HepG2 (cell line): Measurements from ENCODE around the gene NUP35. TPM values are rescaled to one million over a fixed set of nuclear protein-coding genes. Genes with fewer than 3 reads are reported as not detected.

Experiments used
- AGO1 ChIP-seq: fragments of 200-400 bp; formaldehyde crosslinking; IDR thresholded peaks from 2 replicates; pipeline ENCODE4 v1.6.1; 2017; ENCODE audit warnings: mild to moderate bottlenecking, low read depth, low read length, moderate library complexity; ENCODE audit not compliant: poor library complexity, severe bottlenecking
- GABPA ChIP-seq, 2 experiments: IDR thresholded peaks; 2 replicates each; pipeline ENCODE4 v1.6.1; 2011 to 2016; ENCODE audit warnings: low read depth in 2 of 2, low read length in 1 of 2, missing biosample characterization in 1 of 2, missing genetic modification characterization in 1 of 2
- GZF1 ChIP-seq: sonication (generic); formaldehyde crosslinking; IDR thresholded peaks from 2 replicates; pipeline ENCODE4 v1.5.1; 2020; ENCODE audit warnings: mild to moderate bottlenecking, missing genetic modification reagents
- KDM6A ChIP-seq: IDR thresholded peaks from 2 replicates; pipeline ENCODE4 v1.6.1; 2016; ENCODE audit warnings: low read depth
- KLF12 ChIP-seq: sonication (generic); formaldehyde crosslinking; IDR thresholded peaks from 2 replicates; pipeline ENCODE4 v1.4.0; 2020; ENCODE audit warnings: missing genetic modification reagents, borderline replicate concordance
- RCOR2 ChIP-seq: IDR thresholded peaks from 2 replicates; pipeline ENCODE4 v1.6.1; 2016; ENCODE audit warnings: missing biosample characterization, missing genetic modification reagents
- RXRB ChIP-seq: IDR thresholded peaks from 2 replicates; pipeline ENCODE4 v1.6.1; 2016; ENCODE audit warnings: borderline replicate concordance, missing genetic modification reagents, missing compliant biosample characterization
- SOX5 ChIP-seq: IDR thresholded peaks from 2 replicates; pipeline ENCODE4 v1.6.1; 2016; ENCODE audit warnings: borderline replicate concordance
- STAT5B ChIP-seq: sonication (generic); formaldehyde crosslinking; IDR thresholded peaks from 2 replicates; pipeline ENCODE4 v1.4.0; 2020; ENCODE audit warnings: missing genetic modification reagents
- ZFP1 ChIP-seq: IDR thresholded peaks from 2 replicates; pipeline ENCODE4 v1.6.1; 2016
- ZNF256 ChIP-seq: sonication (generic); formaldehyde crosslinking; conservative IDR thresholded peaks from 2 replicates; pipeline ENCODE4 v1.4.0; 2020; ENCODE audit warnings: missing genetic modification reagents
- ZNF335 ChIP-seq: sonication (generic); formaldehyde crosslinking; IDR thresholded peaks from 2 replicates; pipeline ENCODE4 v1.4.0; 2020; ENCODE audit warnings: missing genetic modification reagents
- ZNF382 ChIP-seq: sonication (generic); formaldehyde crosslinking; IDR thresholded peaks from 2 replicates; pipeline ENCODE4 v1.5.0; 2020; ENCODE audit warnings: missing genetic modification reagents, mild to moderate bottlenecking, borderline replicate concordance
- ZNF781 ChIP-seq: sonication (generic); formaldehyde crosslinking; IDR thresholded peaks from 2 replicates; pipeline ENCODE4 v1.5.1; 2020; ENCODE audit warnings: borderline replicate concordance, mild to moderate bottlenecking, missing genetic modification reagents; ENCODE audit errors: not compliant biosample characterization
- ZNF839 ChIP-seq: sonication (generic); formaldehyde crosslinking; IDR thresholded peaks from 2 replicates; pipeline ENCODE4 v1.4.0; 2020; ENCODE audit warnings: missing genetic modification reagents, mild to moderate bottlenecking, borderline replicate concordance
- ZSCAN12 ChIP-seq: sonication (generic); formaldehyde crosslinking; IDR thresholded peaks from 2 replicates; pipeline ENCODE4 v1.9.0; 2021; ENCODE audit warnings: mild to moderate bottlenecking, missing genetic modification reagents
- polyA plus RNA-seq, 8 experiments: library from polyadenylated mRNA; depleted of rRNA in 3 of 8; stranded (reverse) in 7 of 8; unstranded in 1 of 8; fragments of >200 nt; fragmentation: Illumina TruSeq in 4 of 8; extraction: Trizol in 4 of 8; gene quantifications; 2 replicates each; pipeline versions ENCODE4 v1.2.1 to v1.2.3, GENCODE V29; 2011 to 2016; ENCODE audit warnings: low read depth in 4 of 8, missing spikeins in 1 of 8, mixed read lengths in 1 of 8; ENCODE audit not compliant: insufficient read depth in 1 of 8
- total RNA-seq, 5 experiments: library from RNA; depleted of rRNA; stranded (reverse); fragments of >200 nt; fragmentation: Illumina TruSeq; extraction: Trizol; gene quantifications; 2 replicates each; pipeline ENCODE4 v1.2.3, GENCODE V29; 2016; ENCODE audit warnings: low read depth in 1 of 5
- TF ChIP-seq, protein P1 (sequence below): sonication (generic); formaldehyde crosslinking; conservative IDR thresholded peaks from 2 replicates; pipeline ENCODE4 v1.8.0; 2022; ENCODE audit warnings: low read depth, missing genetic modification reagents
- TF ChIP-seq, protein P2 (sequence below): sonication (generic); formaldehyde crosslinking; IDR thresholded peaks from 2 replicates; pipeline ENCODE4 v1.5.0; 2020; ENCODE audit warnings: missing genetic modification reagents
- TF ChIP-seq, protein P3 (sequence below): sonication (generic); formaldehyde crosslinking; IDR thresholded peaks from 2 replicates; pipeline ENCODE4 v1.5.0; 2020; ENCODE audit warnings: missing genetic modification reagents, mild to moderate bottlenecking, borderline replicate concordance
- TF ChIP-seq, protein P4 (sequence below): sonication (generic); formaldehyde crosslinking; IDR thresholded peaks from 2 replicates; pipeline ENCODE4 v1.4.0; 2020; ENCODE audit warnings: missing genetic modification reagents, borderline replicate concordance

NUP35 gene
- total and polyA plus RNA-seq, 2 of the 13 experiments (the other 11 are each of a cell fraction or from before 2014, with no cell fraction given): 16.9 to 53.6 TPM

DNA sequence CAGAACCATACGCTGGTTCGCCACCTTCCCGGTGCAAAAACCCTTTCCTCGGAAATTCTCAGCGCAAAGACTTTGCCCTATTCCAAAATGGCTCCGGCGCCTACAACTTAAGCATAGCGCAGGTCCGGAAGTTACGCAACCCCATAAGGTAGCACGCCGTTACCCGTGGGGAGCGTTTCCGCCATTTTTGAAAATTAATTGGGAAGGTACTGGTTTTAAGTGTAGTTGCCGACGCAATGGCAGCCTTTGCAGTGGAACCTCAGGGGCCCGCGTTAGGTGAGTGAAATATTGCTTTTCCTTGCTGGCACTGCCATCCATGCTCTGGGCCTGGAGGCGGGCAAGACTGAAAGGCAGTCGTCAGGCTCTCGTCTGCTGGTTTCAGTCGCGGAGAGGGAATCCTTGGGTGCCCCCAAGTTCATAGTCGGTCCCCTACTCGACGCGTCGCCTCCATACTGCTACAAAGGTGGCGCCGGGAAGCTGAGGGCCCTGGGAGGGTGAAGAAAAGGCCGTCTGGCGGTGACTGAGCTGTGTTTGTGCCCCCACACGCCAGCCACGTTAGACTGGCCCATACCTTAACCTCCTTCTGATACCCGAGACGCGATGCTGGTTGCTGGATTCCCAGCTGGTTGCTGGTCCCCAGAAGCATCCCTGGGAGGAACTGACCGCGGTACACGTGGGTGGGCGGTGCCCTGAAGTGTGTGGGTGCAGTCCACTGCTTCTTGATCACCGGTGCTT lies at the start of gene NUP35 (continued):
- TF ChIP-seq GABPA (IDR thresholded peaks at IDR 0.05; ENCODE audit: low read depth, low read length): peak; percentile 83
- peak; percentile 99 for TF ChIP-seq GABPA (CRISPR knock-in tag; IDR thresholded peaks at IDR 0.05; ENCODE audit: low read depth)
- TF ChIP-seq, protein P1, sequence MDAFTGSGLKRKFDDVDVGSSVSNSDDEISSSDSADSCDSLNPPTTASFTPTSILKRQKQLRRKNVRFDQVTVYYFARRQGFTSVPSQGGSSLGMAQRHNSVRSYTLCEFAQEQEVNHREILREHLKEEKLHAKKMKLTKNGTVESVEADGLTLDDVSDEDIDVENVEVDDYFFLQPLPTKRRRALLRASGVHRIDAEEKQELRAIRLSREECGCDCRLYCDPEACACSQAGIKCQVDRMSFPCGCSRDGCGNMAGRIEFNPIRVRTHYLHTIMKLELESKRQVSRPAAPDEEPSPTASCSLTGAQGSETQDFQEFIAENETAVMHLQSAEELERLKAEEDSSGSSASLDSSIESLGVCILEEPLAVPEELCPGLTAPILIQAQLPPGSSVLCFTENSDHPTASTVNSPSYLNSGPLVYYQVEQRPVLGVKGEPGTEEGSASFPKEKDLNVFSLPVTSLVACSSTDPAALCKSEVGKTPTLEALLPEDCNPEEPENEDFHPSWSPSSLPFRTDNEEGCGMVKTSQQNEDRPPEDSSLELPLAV (CRISPR knock-in tag): 0 out of 2 replicates have a peak, but pooled peaks have one; percentile 49
- peak; percentile 56; the same call in 1 of the 2 replicates for TF ChIP-seq RXRB (CRISPR knock-in tag)
- peak; percentile 48; the same call in 1 of the 2 replicates for TF ChIP-seq SOX5 (CRISPR knock-in tag)
- TF ChIP-seq RCOR2 (CRISPR knock-in tag): 0 out of 2 replicates have a peak, but pooled peaks have one; percentile 29
- TF ChIP-seq ZNF256 (CRISPR knock-in tag): peak; percentile 64; the same call in 1 of the 2 replicates
- no peak; the same call in 1 of the 2 replicates for TF ChIP-seq KLF12 (CRISPR knock-in tag)
- peak; percentile 52; the same call in 1 of the 2 replicates for TF ChIP-seq STAT5B (CRISPR knock-in tag)
- TF ChIP-seq, protein P2, sequence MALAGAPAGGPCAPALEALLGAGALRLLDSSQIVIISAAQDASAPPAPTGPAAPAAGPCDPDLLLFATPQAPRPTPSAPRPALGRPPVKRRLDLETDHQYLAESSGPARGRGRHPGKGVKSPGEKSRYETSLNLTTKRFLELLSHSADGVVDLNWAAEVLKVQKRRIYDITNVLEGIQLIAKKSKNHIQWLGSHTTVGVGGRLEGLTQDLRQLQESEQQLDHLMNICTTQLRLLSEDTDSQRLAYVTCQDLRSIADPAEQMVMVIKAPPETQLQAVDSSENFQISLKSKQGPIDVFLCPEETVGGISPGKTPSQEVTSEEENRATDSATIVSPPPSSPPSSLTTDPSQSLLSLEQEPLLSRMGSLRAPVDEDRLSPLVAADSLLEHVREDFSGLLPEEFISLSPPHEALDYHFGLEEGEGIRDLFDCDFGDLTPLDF: peak; percentile 61
- peak; percentile 74; the same call in 1 of the 2 replicates for TF ChIP-seq ZSCAN12 (CRISPR knock-in tag)
- TF ChIP-seq GZF1 (CRISPR knock-in tag): peak; percentile 69; the same call in 1 of the 2 replicates
- TF ChIP-seq ZNF781 (CRISPR knock-in tag): peak; percentile 74
- 0 out of 2 replicates have a peak, but pooled peaks have one; percentile 35 for TF ChIP-seq ZNF335 (CRISPR knock-in tag)
- no peak for TF ChIP-seq AGO1
- peak; percentile 93; the same call in 1 of the 2 replicates for TF ChIP-seq ZNF839 (CRISPR knock-in tag)
- no peak; the same call in 1 of the 2 replicates for TF ChIP-seq KDM6A (CRISPR knock-in tag)
- TF ChIP-seq, protein P3, sequence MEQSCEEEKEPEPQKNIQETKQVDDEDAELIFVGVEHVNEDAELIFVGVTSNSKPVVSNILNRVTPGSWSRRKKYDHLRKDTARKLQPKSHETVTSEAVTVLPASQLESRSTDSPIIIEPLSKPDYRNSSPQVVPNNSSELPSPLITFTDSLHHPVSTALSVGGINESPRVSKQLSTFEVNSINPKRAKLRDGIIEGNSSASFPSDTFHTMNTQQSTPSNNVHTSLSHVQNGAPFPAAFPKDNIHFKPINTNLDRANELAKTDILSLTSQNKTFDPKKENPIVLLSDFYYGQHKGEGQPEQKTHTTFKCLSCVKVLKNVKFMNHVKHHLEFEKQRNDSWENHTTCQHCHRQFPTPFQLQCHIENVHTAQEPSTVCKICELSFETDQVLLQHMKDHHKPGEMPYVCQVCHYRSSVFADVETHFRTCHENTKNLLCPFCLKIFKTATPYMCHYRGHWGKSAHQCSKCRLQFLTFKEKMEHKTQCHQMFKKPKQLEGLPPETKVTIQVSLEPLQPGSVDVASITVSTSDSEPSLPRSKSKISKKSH (CRISPR knock-in tag): peak; percentile 53; the same call in 1 of the 2 replicates
- TF ChIP-seq, protein P4, sequence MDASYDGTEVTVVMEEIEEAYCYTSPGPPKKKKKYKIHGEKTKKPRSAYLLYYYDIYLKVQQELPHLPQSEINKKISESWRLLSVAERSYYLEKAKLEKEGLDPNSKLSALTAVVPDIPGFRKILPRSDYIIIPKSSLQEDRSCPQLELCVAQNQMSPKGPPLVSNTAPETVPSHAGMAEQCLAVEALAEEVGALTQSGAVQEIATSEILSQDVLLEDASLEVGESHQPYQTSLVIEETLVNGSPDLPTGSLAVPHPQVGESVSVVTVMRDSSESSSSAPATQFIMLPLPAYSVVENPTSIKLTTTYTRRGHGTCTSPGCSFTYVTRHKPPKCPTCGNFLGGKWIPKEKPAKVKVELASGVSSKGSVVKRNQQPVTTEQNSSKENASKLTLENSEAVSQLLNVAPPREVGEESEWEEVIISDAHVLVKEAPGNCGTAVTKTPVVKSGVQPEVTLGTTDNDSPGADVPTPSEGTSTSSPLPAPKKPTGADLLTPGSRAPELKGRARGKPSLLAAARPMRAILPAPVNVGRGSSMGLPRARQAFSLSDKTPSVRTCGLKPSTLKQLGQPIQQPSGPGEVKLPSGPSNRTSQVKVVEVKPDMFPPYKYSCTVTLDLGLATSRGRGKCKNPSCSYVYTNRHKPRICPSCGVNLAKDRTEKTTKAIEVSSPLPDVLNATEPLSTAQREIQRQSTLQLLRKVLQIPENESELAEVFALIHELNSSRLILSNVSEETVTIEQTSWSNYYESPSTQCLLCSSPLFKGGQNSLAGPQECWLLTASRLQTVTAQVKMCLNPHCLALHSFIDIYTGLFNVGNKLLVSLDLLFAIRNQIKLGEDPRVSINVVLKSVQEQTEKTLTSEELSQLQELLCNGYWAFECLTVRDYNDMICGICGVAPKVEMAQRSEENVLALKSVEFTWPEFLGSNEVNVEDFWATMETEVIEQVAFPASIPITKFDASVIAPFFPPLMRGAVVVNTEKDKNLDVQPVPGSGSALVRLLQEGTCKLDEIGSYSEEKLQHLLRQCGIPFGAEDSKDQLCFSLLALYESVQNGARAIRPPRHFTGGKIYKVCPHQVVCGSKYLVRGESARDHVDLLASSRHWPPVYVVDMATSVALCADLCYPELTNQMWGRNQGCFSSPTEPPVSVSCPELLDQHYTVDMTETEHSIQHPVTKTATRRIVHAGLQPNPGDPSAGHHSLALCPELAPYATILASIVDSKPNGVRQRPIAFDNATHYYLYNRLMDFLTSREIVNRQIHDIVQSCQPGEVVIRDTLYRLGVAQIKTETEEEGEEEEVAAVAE (CRISPR knock-in tag): peak; percentile 74; the same call in 1 of the 2 replicates
- no peak for TF ChIP-seq ZNF382 (CRISPR knock-in tag)
- TF ChIP-seq ZFP1 (CRISPR knock-in tag): 0 out of 2 replicates have a peak, but pooled peaks have one; percentile 42
